ENCODE results near the gene NTM. TPM values are rescaled to one million over a fixed set of nuclear protein-coding genes. Genes with fewer than 3 reads are reported as not detected.

The NTM gene
- total RNA-seq, 1 experiment from 2014 or later: not detected

GRCh38 chr11:131724436-131724975 lies 354.1 kb downstream of the NTM start:
- no peaks in the 10 kb centered on the region for H4K20me1 ChIP-seq (ENCODE audit: insufficient read depth)
- no peaks in the 10 kb centered on the region for H3K4me1 ChIP-seq (ENCODE audit: control insufficient read depth in 1 of 2, insufficient read depth in 2 of 2, low read length in 2 of 2)
- RAD21 ChIA-PET (ENCODE audit: low non-redundant PET in 1 of 2, low total read pairs in 2 of 2, uncharacterized antibody in 2 of 2, unreplicated experiment in 2 of 2): no interaction called here
- no peak for ATAC-seq
- CTCF ChIA-PET: no interaction called here
- no peak overlapping the region for H2AFZ ChIP-seq (ENCODE audit: low read depth, low read length, poor library complexity, severe bottlenecking)
- intact Hi-C loops (cut with micrococcal nuclease): no loop called here
- no TSS peak for BruUV-seq (replicated peaks)
- no peaks in the 10 kb centered on the region for H3K79me2 ChIP-seq (ENCODE audit: insufficient read depth, low read length)
- no peak overlapping the region for H3K4me2 ChIP-seq (ENCODE audit: low read length)
- H3K27ac ChIP-seq (ENCODE audit: low read depth, low read length): no peak overlapping the region
- no peak overlapping the region for H3K9ac ChIP-seq (ENCODE audit: low read length)
- POLR2A ChIA-PET: no interaction called here
- H3K4me3 ChIP-seq (replicated peaks in 1 of 2; ENCODE audit: low read depth in 1 of 2, low read length in 2 of 2): no peak overlapping the region
- no peak for TF ChIP-seq ELF1 (IDR thresholded peaks at IDR 0.05; ENCODE audit: borderline replicate concordance, low read depth)
- no peak for TF ChIP-seq TCF7L2 (IDR thresholded peaks at IDR 0.05; ENCODE audit: borderline replicate concordance, extremely low read depth, insufficient read depth, insufficient read length)
- no peak for TF ChIP-seq CTCF (IDR thresholded peaks at IDR 0.05 in 2 of 3, conservative IDR thresholded peaks at IDR 0.05 in 1 of 3; ENCODE audit: borderline replicate concordance in 1 of 3, insufficient read depth in 1 of 3, low read depth in 2 of 3, low read length in 2 of 3)
- no peak for DNase-seq (ENCODE audit: low read depth, low spot score)
- no peaks in the 10 kb centered on the region for H3K27me3 ChIP-seq (ENCODE audit: insufficient read depth, low read length)
- peaks cover 4 to 9% of the 10 kb centered on the region in 2 experiments; a peak in 2 of 4 replicates for H3K9me3 ChIP-seq (ENCODE audit: control insufficient read depth in 1 of 2, insufficient read depth in 1 of 2, low read depth in 1 of 2, low read length in 2 of 2)
- no peaks in the 10 kb centered on the region for H3K9me2 ChIP-seq (ENCODE audit: insufficient read depth)
- H3K36me3 ChIP-seq (ENCODE audit: control insufficient read depth in 1 of 2, insufficient read depth in 2 of 2, low read length in 2 of 2): no peaks in the 10 kb centered on the region

- Histone ChIP-seq H3K4me2 (ENCODE audit: low read length) (no peak overlapping the region), H2AFZ (ENCODE audit: low read depth, low read length, poor library complexity, severe bottlenecking) (no peak overlapping the region), H3K9me3 (ENCODE audit: control insufficient read depth in 1 of 2, insufficient read depth in 1 of 2, low read depth in 1 of 2, low read length in 2 of 2) (no peaks in the 10 kb centered on the region; a peak in 2 of 4 replicates), H3K4me1 (ENCODE audit: control insufficient read depth in 1 of 2, insufficient read depth in 2 of 2, low read length in 2 of 2) (no peaks in the 10 kb centered on the region), H3K27me3 (ENCODE audit: insufficient read depth, low read length) (no peaks in the 10 kb centered on the region), H3K9ac (ENCODE audit: low read length) (no peak overlapping the region), H4K20me1 (ENCODE audit: insufficient read depth) (no peaks in the 10 kb centered on the region), H3K79me2 (ENCODE audit: insufficient read depth, low read length) (no peaks in the 10 kb centered on the region), H3K27ac (ENCODE audit: low read depth, low read length) (no peak overlapping the region), H3K4me3 (replicated peaks in 1 of 2; ENCODE audit: low read depth in 1 of 2, low read length in 2 of 2) (no peak overlapping the region), H3K9me2 (ENCODE audit: insufficient read depth) (no peaks in the 10 kb centered on the region), H3K36me3 (ENCODE audit: control insufficient read depth in 1 of 2, insufficient read depth in 2 of 2, low read length in 2 of 2) (no peaks in the 10 kb centered on the region)
- DNase-seq (ENCODE audit: low read depth, low spot score) (no peak), ATAC-seq (no peak)
- TF ChIP-seq POLR2AphosphoS5 (IDR thresholded peaks at IDR 0.05; ENCODE audit: low read depth, low read length) (no peak), ZNF274 (IDR thresholded peaks at IDR 0.05; ENCODE audit: low read depth, low read length) (no peak), ATF3 (IDR thresholded peaks at IDR 0.05) (no peak), EZH2phosphoT487 (IDR thresholded peaks at IDR 0.05; ENCODE audit: borderline replicate concordance) (no peak), ELF1 (IDR thresholded peaks at IDR 0.05; ENCODE audit: borderline replicate concordance, low read depth) (no peak), REST (IDR thresholded peaks at IDR 0.05; ENCODE audit: low read depth) (no peak)
- RAD21 ChIA-PET (ENCODE audit: low non-redundant PET in 1 of 2, low total read pairs in 2 of 2, uncharacterized antibody in 2 of 2, unreplicated experiment in 2 of 2): no interaction called here
- BruUV-seq (replicated peaks): no TSS peak
- POLR2A ChIA-PET: no interaction called here
- CTCF ChIA-PET: no interaction called here
- intact Hi-C loops (cut with micrococcal nuclease): no loop called here
These were observed 364.5 kb downstream of the NTM start for GRCh38 chr11:131734871-131735270.

All from HCT116 (cell line).